GM21367 (cell line): ENCODE results near the gene CHD3.
"Not testable (repeated sequence)": the region's sequence is repeated elsewhere in the genome, so short reads cannot be mapped to it uniquely, and the experiment has no call there.

ENCODE experiments used
- ATAC-seq: cut with Tn5 transposase; IDR thresholded peaks from one replicate; pipeline ENCODE4 v1.9.1; 2021; ENCODE audit not compliant: unreplicated experiment

The CHD3 gene

GRCh38 chr17:7930841-7931631 lies 42.4 kb downstream of the CHD3 start:
- no peak for ATAC-seq

- ATAC-seq, result peak; percentile 75
These were observed 43.3 kb downstream of the CHD3 start, which contains the start of the genes CNTROB and TRAPPC1 for GRCh38 chr17:7931709-7932482. Gene CNTROB (plus strand): TSS chr17:7932206. CDS start chr17:7933080, 874 bp downstream. Gene TRAPPC1 (minus strand): TSS chr17:7931946. CDS start chr17:7931829, 117 bp downstream.

- no peak for ATAC-seq
These were observed 43.9 kb downstream of the CHD3 start for GRCh38 chr17:7932483-7932891.

GRCh38 chr17:7932949-7933348 lies 44.4 kb downstream of the CHD3 start:
- ATAC-seq, result no peak

- no peak for ATAC-seq
These were observed 47.3 kb downstream of the CHD3 start for GRCh38 chr17:7935859-7936258.

GRCh38 chr17:7940034-7940433 lies 51.4 kb downstream of the CHD3 start:
- no peak for ATAC-seq

GRCh38 chr17:7940743-7941142 lies 52.2 kb downstream of the CHD3 start:
- ATAC-seq, result no peak

- no peak for ATAC-seq
These were observed 54.7 kb downstream of the CHD3 start for GRCh38 chr17:7943291-7943690.

GRCh38 chr17:7944326-7944725 lies 55.7 kb downstream of the CHD3 start:
- no peak for ATAC-seq

GRCh38 chr17:7945651-7946050 lies 57.1 kb downstream of the CHD3 start:
- no peak for ATAC-seq

- no peak for ATAC-seq
These were observed 57.9 kb downstream of the CHD3 start for GRCh38 chr17:7946441-7946840.

- no peak for ATAC-seq
These were observed 59.1 kb downstream of the CHD3 start for GRCh38 chr17:7947651-7948050.

- no peak for ATAC-seq
These were observed 62.0 kb downstream of the CHD3 start for GRCh38 chr17:7950578-7950977.

- ATAC-seq, result no peak
These were observed 62.7 kb downstream of the CHD3 start for GRCh38 chr17:7951143-7951792.

- ATAC-seq, result not testable (repeated sequence)
These were observed 64.7 kb downstream of the CHD3 start for GRCh38 chr17:7953266-7953665.

- no peak for ATAC-seq
These were observed 67.0 kb downstream of the CHD3 start for GRCh38 chr17:7955414-7956227.

- no peak for ATAC-seq
These were observed 67.8 kb downstream of the CHD3 start for GRCh38 chr17:7956228-7956965.

GRCh38 chr17:7959503-7960253 lies 71.1 kb downstream of the CHD3 start:
- no peak for ATAC-seq

GRCh38 chr17:7961421-7961820 lies 72.8 kb downstream of the CHD3 start:
- ATAC-seq, result no peak
